HCT116 (cell line): ENCODE measurements around the gene FBXL5. TPM values are rescaled to one million over a fixed set of nuclear protein-coding genes. Genes with fewer than 3 reads are reported as not detected.
A peak's percentile ranks its signal among the peaks of the same experiment; 100 is the strongest.

Source experiments
- ATAC-seq: fragments of 200-7000 bp; cut with Tn5 transposase; 2 replicates; pipeline ENCODE4 v1.9.1; 2020; ENCODE audit warnings: mild to moderate bottlenecking, moderate library complexity
- BruUV-seq: library from RNA; stranded (reverse); fragments of 400-500 nt; replicated peaks from 2 replicates; lab custom pipeline; 2021; lab: Mats Ljungman, UMichigan
- CTCF ChIA-PET: fragments of 300-600 bp; sonication (Branson Sonifier 250); formaldehyde crosslinking; loops from one replicate; lab custom pipeline; 2021; ENCODE audit warnings: antibody characterized with exemption; lab: Charles Lee
- POLR2A ChIA-PET: fragments of 300-600, 350-600 bp; sonication (Branson Sonifier 250); formaldehyde crosslinking; loops from one replicate; lab custom pipeline; 2021; ENCODE audit warnings: antibody characterized with exemption; lab: Charles Lee
- RAD21 ChIA-PET, 2 experiments: fragments of 300-600 bp; sonication (Branson Sonifier 250); formaldehyde crosslinking; loops; one replicate each; lab custom pipeline; 2023; ENCODE audit warnings: low total read pairs in 2 of 2; ENCODE audit not compliant: uncharacterized antibody in 2 of 2, unreplicated experiment in 2 of 2, low non-redundant PET in 1 of 2; lab: Charles Lee
- DNase-seq: peaks from one replicate; pipeline ENCODE4 v3.0.0-alpha.2; 2010; ENCODE audit warnings: low read depth, low spot score
- H2AFZ ChIP-seq: fragments of 200-600 bp; shearing (Covaris generic), sonication (generic); 2 replicates; pipeline ENCODE4 v1.6.1; 2017; ENCODE audit warnings: low read depth, mixed run types, mixed read lengths, antibody characterized with exemption, low read length; ENCODE audit not compliant: poor library complexity, severe bottlenecking
- H3K27ac ChIP-seq: 2 replicates; pipeline ENCODE4 v1.5.1; 2012; ENCODE audit warnings: low read depth, low read length
- H3K27me3 ChIP-seq: fragments of 200-600 bp; sonication (generic); 2 replicates; pipeline ENCODE4 v1.6.1; 2016; ENCODE audit warnings: mixed run types, low read length, mixed read lengths; ENCODE audit not compliant: insufficient read depth
- H3K36me3 ChIP-seq, 2 experiments: fragments of 200-500 bp in 1 of 2; fragments of 200-600 bp in 1 of 2; sonication (Bioruptor generic) in 1 of 2; sonication (generic) in 1 of 2; 2 replicates each; pipeline versions ENCODE4 v1.5.1 to v1.6.1; 2014 to 2016; ENCODE audit warnings: low read length in 2 of 2, inconsistent platforms in 1 of 2, mixed read lengths in 1 of 2, mixed run types in 1 of 2; ENCODE audit not compliant: insufficient read depth in 2 of 2, control insufficient read depth in 1 of 2
- H3K4me1 ChIP-seq, 2 experiments: fragments of 200-600 bp in 1 of 2; sonication (generic) in 1 of 2; 2 replicates each; pipeline versions ENCODE4 v1.5.1 to v1.6.1; 2012 to 2017; ENCODE audit warnings: low read length in 2 of 2, inconsistent platforms in 1 of 2, mild to moderate bottlenecking in 1 of 2, mixed read lengths in 1 of 2, mixed run types in 1 of 2, moderate library complexity in 1 of 2; ENCODE audit not compliant: insufficient read depth in 2 of 2, control insufficient read depth in 1 of 2
- H3K4me2 ChIP-seq: fragments of 200-600 bp; sonication (generic); 2 replicates; pipeline ENCODE4 v1.6.1; 2017; ENCODE audit warnings: mixed run types, low read length, mixed read lengths
- H3K4me3 ChIP-seq, 2 experiments: fragments of 200-600 bp in 1 of 2; sonication (generic) in 1 of 2; replicated peaks in 1 of 2; 2 replicates each; pipeline ENCODE4 v1.5.1; 2011 to 2016; ENCODE audit warnings: low read length in 2 of 2, control low read depth in 1 of 2, low read depth in 1 of 2, mild to moderate bottlenecking in 1 of 2, mixed read lengths in 1 of 2, mixed run types in 1 of 2
- H3K79me2 ChIP-seq: fragments of 200-600 bp; sonication (generic); 2 replicates; pipeline ENCODE4 v1.6.1; 2017; ENCODE audit warnings: mild to moderate bottlenecking, mixed run types, low read length, moderate library complexity, mixed read lengths; ENCODE audit not compliant: insufficient read depth
- H3K9ac ChIP-seq: fragments of 200-600 bp; sonication (generic); 2 replicates; pipeline ENCODE4 v1.6.1; 2016; ENCODE audit warnings: low read length, mixed read lengths
- H3K9me2 ChIP-seq: fragments of 200-600 bp; sonication (generic), shearing (Covaris generic); 2 replicates; pipeline ENCODE4 v1.6.1; 2017; ENCODE audit warnings: mixed run types, mild to moderate bottlenecking, moderate library complexity; ENCODE audit not compliant: insufficient read depth
- H3K9me3 ChIP-seq, 2 experiments: fragments of 200-500 bp in 1 of 2; fragments of 200-600 bp in 1 of 2; sonication (Bioruptor generic) in 1 of 2; sonication (generic) in 1 of 2; 2 replicates each; pipeline ENCODE4 v1.6.1; 2014 to 2017; ENCODE audit warnings: low read length in 2 of 2, mixed read lengths in 2 of 2, inconsistent platforms in 1 of 2, low read depth in 1 of 2, mild to moderate bottlenecking in 1 of 2, mixed run types in 1 of 2, moderate library complexity in 1 of 2; ENCODE audit not compliant: control insufficient read depth in 1 of 2, insufficient read depth in 1 of 2
- H4K20me1 ChIP-seq: fragments of 200-600 bp; sonication (generic), shearing (Covaris generic); 2 replicates; pipeline ENCODE4 v1.6.1; 2017; ENCODE audit warnings: mixed run types, mild to moderate bottlenecking, moderate library complexity; ENCODE audit not compliant: insufficient read depth
- CBX3 ChIP-seq: IDR thresholded peaks from 2 replicates; pipeline ENCODE4 v1.6.1; 2012; ENCODE audit warnings: low read depth
- CEBPB ChIP-seq: IDR thresholded peaks from 2 replicates; pipeline ENCODE4 v1.6.1; 2012; ENCODE audit warnings: low read depth
- EGR1 ChIP-seq: IDR thresholded peaks from 2 replicates; pipeline ENCODE4 v1.6.1; 2012; ENCODE audit warnings: low read depth
- ELF1 ChIP-seq: IDR thresholded peaks from 2 replicates; pipeline ENCODE4 v1.6.1; 2012; ENCODE audit warnings: low read depth, borderline replicate concordance
- EZH2 ChIP-seq: fragments of 200-600 bp; sonication (generic); IDR thresholded peaks from 2 replicates; pipeline ENCODE4 v1.6.1; 2017; ENCODE audit warnings: antibody characterized with exemption, mixed run types
- EZH2phosphoT487 ChIP-seq: fragments of 200-600 bp; IDR thresholded peaks from 2 replicates; pipeline ENCODE4 v1.6.1; 2018; ENCODE audit warnings: antibody characterized with exemption, borderline replicate concordance
- FOSL1 ChIP-seq: IDR thresholded peaks from 2 replicates; pipeline ENCODE4 v1.6.1; 2012; ENCODE audit warnings: low read depth
- JUND ChIP-seq: IDR thresholded peaks from 2 replicates; pipeline ENCODE4 v1.6.1; 2012
- POLR2A ChIP-seq: IDR thresholded peaks from 2 replicates; pipeline ENCODE4 v1.7.0; 2011; ENCODE audit warnings: borderline replicate concordance; ENCODE audit not compliant: insufficient read depth, insufficient read length; ENCODE audit errors: extremely low read depth
- POLR2AphosphoS5 ChIP-seq: IDR thresholded peaks from 2 replicates; pipeline ENCODE4 v1.6.1; 2011; ENCODE audit warnings: mild to moderate bottlenecking, low read depth, low read length, moderate library complexity
- RAD21 ChIP-seq: IDR thresholded peaks from 2 replicates; pipeline ENCODE4 v1.6.1; 2012; ENCODE audit warnings: low read depth, mild to moderate bottlenecking
- REST ChIP-seq: IDR thresholded peaks from 2 replicates; pipeline ENCODE4 v1.6.1; 2012; ENCODE audit warnings: low read depth
- SIN3A ChIP-seq: IDR thresholded peaks from 2 replicates; pipeline ENCODE4 v1.6.1; 2012; ENCODE audit warnings: low read depth
- SP1 ChIP-seq: IDR thresholded peaks from 2 replicates; pipeline ENCODE4 v1.6.1; 2012; ENCODE audit warnings: low read depth
- SRF ChIP-seq: IDR thresholded peaks from 2 replicates; pipeline ENCODE4 v1.6.1; 2012; ENCODE audit warnings: low read depth
- TCF7L2 ChIP-seq: IDR thresholded peaks from 2 replicates; pipeline ENCODE4 v1.7.0; 2011; ENCODE audit warnings: borderline replicate concordance, inconsistent platforms; ENCODE audit not compliant: insufficient read depth, insufficient read length; ENCODE audit errors: extremely low read depth
- YY1 ChIP-seq: IDR thresholded peaks from 2 replicates; pipeline ENCODE4 v1.6.1; 2011; ENCODE audit warnings: low read length, low read depth, moderate library complexity, mild to moderate bottlenecking; ENCODE audit not compliant: insufficient replicate concordance; ENCODE audit errors: extremely low read depth
- ZFX ChIP-seq: fragments of 450-650 bp; IDR thresholded peaks from 2 replicates; pipeline ENCODE4 v1.6.1; 2017
- ZNF274 ChIP-seq: fragments of 200-500 bp; sonication (Bioruptor generic); IDR thresholded peaks from 2 replicates; pipeline ENCODE4 v1.6.1; 2014; ENCODE audit warnings: mild to moderate bottlenecking, low read depth, low read length, inconsistent platforms
- intact Hi-C: fragments of 100-400 bp; cut with micrococcal nuclease; formaldehyde crosslinking; loops from 2 replicates; pipeline ENCODE4 v1.10.0; 2022
- total RNA-seq: library from RNA; stranded (reverse); gene quantifications from one replicate; pipeline ENCODE4 v1.2.1, GENCODE V29; 2021; ENCODE audit not compliant: unreplicated experiment
- TF ChIP-seq, protein P1 (sequence below): IDR thresholded peaks from 2 replicates; pipeline ENCODE4 v1.6.1; 2012
- TF ChIP-seq, protein P2 (sequence below): IDR thresholded peaks from 2 replicates; pipeline ENCODE4 v1.6.1; 2012
- TF ChIP-seq, protein P3 (sequence below): IDR thresholded peaks from 2 replicates; pipeline ENCODE4 v1.6.1; 2011; ENCODE audit warnings: mild to moderate bottlenecking, low read length, moderate library complexity; ENCODE audit not compliant: insufficient replicate concordance; ENCODE audit errors: extremely low read depth

FBXL5 gene
- total RNA-seq, 1 experiment from 2014 or later, result 20.6 TPM

DNA sequence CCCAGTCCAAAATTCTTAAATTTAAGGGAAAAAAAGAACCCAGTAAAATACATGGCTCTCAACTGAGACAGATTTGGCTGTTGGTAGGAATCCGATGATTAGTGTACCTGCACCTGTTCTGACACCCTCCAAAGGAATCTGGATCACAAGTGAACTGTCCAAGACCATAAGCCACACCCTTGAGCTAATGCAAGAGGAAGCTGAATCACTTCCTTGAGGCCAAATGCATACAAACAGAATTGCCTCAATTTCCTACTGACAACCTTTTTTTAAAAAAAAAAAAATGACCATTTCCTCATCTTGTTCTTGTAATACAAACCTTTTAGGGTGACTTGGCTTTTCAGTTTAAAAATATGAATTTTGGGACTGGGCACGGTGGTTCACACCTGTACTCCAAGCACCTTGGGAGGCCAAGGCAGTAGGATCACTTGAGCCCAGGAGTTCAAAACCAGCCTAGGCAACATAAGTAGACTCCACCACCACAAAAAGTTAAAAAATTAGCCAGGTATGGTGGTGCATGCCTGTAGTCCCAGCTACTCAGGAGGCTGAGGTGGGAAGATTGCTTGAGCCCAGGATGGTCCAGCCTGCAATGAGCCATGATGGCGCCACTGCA is 10.7 kb upstream of the FBXL5 start:
- Histone ChIP-seq H3K9me3 (no peaks in the 10 kb centered on the region), H3K27me3 (no peaks in the 10 kb centered on the region), H3K36me3 (no peaks in the 10 kb centered on the region), H3K9me2 (no peaks in the 10 kb centered on the region), H3K4me3 (peak overlapping the region in 1 of 2 experiments; percentile 11; a peak in 1 of 4 replicates), H4K20me1 (no peaks in the 10 kb centered on the region), H3K79me2 (peaks cover 35% of the 10 kb centered on the region), H3K4me2 (peak overlapping the region; percentile 48), H2AFZ (no peak overlapping the region), H3K4me1 (peaks cover 5 to 33% of the 10 kb centered on the region in 2 experiments; a peak in 3 of 4 replicates), H3K9ac (no peak overlapping the region), H3K27ac (no peak overlapping the region)
- ChIA-PET POLR2A (no interaction called here), CTCF (no interaction called here), RAD21 (no interaction called here)
- no TSS peak for BruUV-seq
- ATAC-seq, result peak; percentile 88
- peak; percentile 63 for DNase-seq
- intact Hi-C loops, result no loop called here
- TF ChIP-seq ELF1, result no peak
- no peak for TF ChIP-seq REST
- TF ChIP-seq YY1, result no peak
- TF ChIP-seq, protein P1, sequence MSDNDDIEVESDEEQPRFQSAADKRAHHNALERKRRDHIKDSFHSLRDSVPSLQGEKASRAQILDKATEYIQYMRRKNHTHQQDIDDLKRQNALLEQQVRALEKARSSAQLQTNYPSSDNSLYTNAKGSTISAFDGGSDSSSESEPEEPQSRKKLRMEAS, result peak; percentile 49; the same call in 1 of the 2 replicates
- peak; percentile 70 for TF ChIP-seq JUND
- TF ChIP-seq EGR1, result no peak
- no peak; the same call in 1 of the 2 replicates for TF ChIP-seq POLR2AphosphoS5
- no peak for TF ChIP-seq SRF
- no peak for TF ChIP-seq ZNF274
- TF ChIP-seq EZH2, result no peak
- no peak for TF ChIP-seq RAD21
- TF ChIP-seq CEBPB, result peak; percentile 80
- TF ChIP-seq FOSL1, result peak; percentile 47
- no peak for TF ChIP-seq TCF7L2
- peak; percentile 76 for TF ChIP-seq SP1
- no peak for TF ChIP-seq SIN3A
- TF ChIP-seq ZFX, result no peak
- TF ChIP-seq, protein P2, sequence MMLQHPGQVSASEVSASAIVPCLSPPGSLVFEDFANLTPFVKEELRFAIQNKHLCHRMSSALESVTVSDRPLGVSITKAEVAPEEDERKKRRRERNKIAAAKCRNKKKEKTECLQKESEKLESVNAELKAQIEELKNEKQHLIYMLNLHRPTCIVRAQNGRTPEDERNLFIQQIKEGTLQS, result no peak
- TF ChIP-seq EZH2phosphoT487, result no peak
- TF ChIP-seq, protein P3, sequence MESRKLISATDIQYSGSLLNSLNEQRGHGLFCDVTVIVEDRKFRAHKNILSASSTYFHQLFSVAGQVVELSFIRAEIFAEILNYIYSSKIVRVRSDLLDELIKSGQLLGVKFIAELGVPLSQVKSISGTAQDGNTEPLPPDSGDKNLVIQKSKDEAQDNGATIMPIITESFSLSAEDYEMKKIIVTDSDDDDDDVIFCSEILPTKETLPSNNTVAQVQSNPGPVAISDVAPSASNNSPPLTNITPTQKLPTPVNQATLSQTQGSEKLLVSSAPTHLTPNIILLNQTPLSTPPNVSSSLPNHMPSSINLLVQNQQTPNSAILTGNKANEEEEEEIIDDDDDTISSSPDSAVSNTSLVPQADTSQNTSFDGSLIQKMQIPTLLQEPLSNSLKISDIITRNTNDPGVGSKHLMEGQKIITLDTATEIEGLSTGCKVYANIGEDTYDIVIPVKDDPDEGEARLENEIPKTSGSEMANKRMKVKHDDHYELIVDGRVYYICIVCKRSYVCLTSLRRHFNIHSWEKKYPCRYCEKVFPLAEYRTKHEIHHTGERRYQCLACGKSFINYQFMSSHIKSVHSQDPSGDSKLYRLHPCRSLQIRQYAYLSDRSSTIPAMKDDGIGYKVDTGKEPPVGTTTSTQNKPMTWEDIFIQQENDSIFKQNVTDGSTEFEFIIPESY, result no peak
- TF ChIP-seq CBX3, result peak; percentile 76
- TF ChIP-seq POLR2A, result no peak
